Stimulated activated CD8-positive, alpha-beta memory T cell treated with anti-CD3 and anti-CD28 coated beads, Interleukin-7, amount 100 ng/mL, for 24 hours (primary cell): ENCODE results near the gene PIGT.
"Not testable (repeated sequence)": the region's sequence is repeated elsewhere in the genome, so short reads cannot be mapped to it uniquely, and the experiment has no call there.

Source experiments
- DNase-seq: peaks from one replicate; pipeline ENCODE4 v3.0.0-alpha.2; 2020; ENCODE audit warnings: low read depth

Gene PIGT

GRCh38 chr20:45462711-45463509 lies 47.0 kb downstream of the PIGT start:
- no peak for DNase-seq

- no peak for DNase-seq
Observed at GRCh38 chr20:45463709-45464108, 47.8 kb downstream of the PIGT start.

GRCh38 chr20:45465491-45466266 lies 49.7 kb downstream of the PIGT start:
- no peak for DNase-seq

GRCh38 chr20:45467172-45467571 lies 51.2 kb downstream of the PIGT start:
- no peak for DNase-seq

- DNase-seq, result no peak
Observed at GRCh38 chr20:45467861-45468260, 51.9 kb downstream of the PIGT start.

GRCh38 chr20:45469336-45470261 lies 53.7 kb downstream of the PIGT start, which contains the start of gene WFDC2:
Gene WFDC2 (plus strand): TSS chr20:45469753. CDS start chr20:45469782, 29 bp downstream.
- no peak for DNase-seq

GRCh38 chr20:45470262-45470931 lies 54.5 kb downstream of the PIGT start:
- DNase-seq, result no peak

GRCh38 chr20:45470937-45471336 lies 55.0 kb downstream of the PIGT start:
- no peak for DNase-seq

- DNase-seq, result not testable (repeated sequence)
Observed at GRCh38 chr20:45472286-45472685, 56.3 kb downstream of the PIGT start.
